HUES6 (cell line): Measurements from ENCODE around the gene MKLN1.
"Not testable (repeated sequence)": the region's sequence is repeated elsewhere in the genome, so short reads cannot be mapped to it uniquely, and the experiment has no call there.

Source experiments
- H3K27ac ChIP-seq: 2 replicates; pipeline ENCODE4 v1.7.0; 2013; ENCODE audit warnings: low read depth, mild to moderate bottlenecking, low read length, inconsistent platforms
- H3K27me3 ChIP-seq: 2 replicates; pipeline ENCODE4 v1.6.1; 2013; ENCODE audit warnings: low read length; ENCODE audit not compliant: control insufficient read depth, insufficient read depth
- H3K36me3 ChIP-seq: 2 replicates; pipeline ENCODE4 v1.6.1; 2013; ENCODE audit warnings: low read length; ENCODE audit not compliant: control insufficient read depth, insufficient read depth
- H3K4me1 ChIP-seq: 2 replicates; pipeline ENCODE4 v1.6.1; 2013; ENCODE audit warnings: low read length; ENCODE audit not compliant: control insufficient read depth, insufficient read depth
- H3K4me3 ChIP-seq: 2 replicates; pipeline ENCODE4 v1.5.1; 2013; ENCODE audit warnings: low read depth, low read length
- H3K9ac ChIP-seq: one replicate; pipeline ENCODE4 v1.6.1; 2013; ENCODE audit warnings: mild to moderate bottlenecking, low read length
- H3K9me3 ChIP-seq: 2 replicates; pipeline ENCODE4 v1.6.1; 2013; ENCODE audit warnings: low read depth, low read length; ENCODE audit not compliant: control insufficient read depth, insufficient read depth

The MKLN1 gene

GRCh38 chr7:131298608-131298992 is 29.1 kb upstream of the MKLN1 start:
- Histone ChIP-seq H3K27me3 (no peaks in the 10 kb centered on the region), H3K9me3 (no peaks in the 10 kb centered on the region), H3K9ac (no peak overlapping the region), H3K4me3 (no peak overlapping the region), H3K36me3 (no peaks in the 10 kb centered on the region), H3K4me1 (peaks cover 10% of the 10 kb centered on the region), H3K27ac (no peak overlapping the region)

GRCh38 chr7:131299074-131299473 is 28.6 kb upstream of the MKLN1 start:
- Histone ChIP-seq H3K27me3 (no peaks in the 10 kb centered on the region), H3K9me3 (no peaks in the 10 kb centered on the region), H3K27ac (no peak overlapping the region), H3K4me1 (peaks cover 10% of the 10 kb centered on the region), H3K36me3 (no peaks in the 10 kb centered on the region), H3K4me3 (no peak overlapping the region), H3K9ac (no peak overlapping the region)

GRCh38 chr7:131300078-131300477 is 27.6 kb upstream of the MKLN1 start:
- Histone ChIP-seq H3K4me1 (peaks cover 10% of the 10 kb centered on the region), H3K36me3 (no peaks in the 10 kb centered on the region)

GRCh38 chr7:131300572-131301466 is 26.9 kb upstream of the MKLN1 start:
- Histone ChIP-seq H3K27ac (no peak overlapping the region), H3K4me3 (no peak overlapping the region)

More at GRCh38 chr7:131300078-131300477, 27.6 kb upstream of the MKLN1 start:
- H3K27ac ChIP-seq, result no peak overlapping the region
- no peaks in the 10 kb centered on the region for H3K27me3 ChIP-seq
- no peak overlapping the region for H3K9ac ChIP-seq
- no peaks in the 10 kb centered on the region for H3K9me3 ChIP-seq
- H3K4me3 ChIP-seq, result no peak overlapping the region

GRCh38 chr7:131302446-131302845 is 25.2 kb upstream of the MKLN1 start:
- H3K27me3 ChIP-seq, result no peaks in the 10 kb centered on the region
- no peak overlapping the region for H3K4me3 ChIP-seq
- no peak overlapping the region for H3K27ac ChIP-seq
- no peak overlapping the region for H3K9ac ChIP-seq
- H3K9me3 ChIP-seq, result peaks cover 22% of the 10 kb centered on the region
- H3K36me3 ChIP-seq, result no peaks in the 10 kb centered on the region
- H3K4me1 ChIP-seq, result peaks cover 10% of the 10 kb centered on the region

More at GRCh38 chr7:131300572-131301466, 26.9 kb upstream of the MKLN1 start:
- H3K9me3 ChIP-seq, result peaks cover 6% of the 10 kb centered on the region
- H3K4me1 ChIP-seq, result peaks cover 10% of the 10 kb centered on the region
- H3K36me3 ChIP-seq, result no peaks in the 10 kb centered on the region
- H3K9ac ChIP-seq, result no peak overlapping the region
- no peaks in the 10 kb centered on the region for H3K27me3 ChIP-seq

GRCh38 chr7:131302876-131303707 is 24.6 kb upstream of the MKLN1 start:
- peaks cover 10% of the 10 kb centered on the region for H3K4me1 ChIP-seq
- peaks cover 28% of the 10 kb centered on the region for H3K9me3 ChIP-seq
- H3K27ac ChIP-seq, result no peak overlapping the region
- H3K4me3 ChIP-seq, result no peak overlapping the region
- H3K9ac ChIP-seq, result no peak overlapping the region
- H3K27me3 ChIP-seq, result no peaks in the 10 kb centered on the region
- H3K36me3 ChIP-seq, result no peaks in the 10 kb centered on the region

GRCh38 chr7:131305152-131305551 is 22.5 kb upstream of the MKLN1 start:
- no peak overlapping the region for H3K4me3 ChIP-seq
- H3K9ac ChIP-seq, result no peak overlapping the region
- H3K36me3 ChIP-seq, result no peaks in the 10 kb centered on the region
- peaks cover 36% of the 10 kb centered on the region for H3K9me3 ChIP-seq
- peaks cover 10% of the 10 kb centered on the region for H3K4me1 ChIP-seq
- no peak overlapping the region for H3K27ac ChIP-seq
- H3K27me3 ChIP-seq, result no peaks in the 10 kb centered on the region

- H3K9me3 ChIP-seq, result peaks cover 44% of the 10 kb centered on the region
- H3K27ac ChIP-seq, H3K4me3 ChIP-seq, H3K36me3 ChIP-seq, H3K27me3 ChIP-seq, H3K4me1 ChIP-seq, H3K9ac ChIP-seq: not testable (repeated sequence)
Observed at GRCh38 chr7:131306041-131306440, 21.6 kb upstream of the MKLN1 start.

- Histone ChIP-seq H3K9me3 (peaks cover 51% of the 10 kb centered on the region), H3K4me1 (no peaks in the 10 kb centered on the region), H3K36me3 (no peaks in the 10 kb centered on the region), H3K4me3 (no peak overlapping the region), H3K9ac (no peak overlapping the region), H3K27me3 (no peaks in the 10 kb centered on the region), H3K27ac (no peak overlapping the region)
Observed at GRCh38 chr7:131306777-131307176, 20.9 kb upstream of the MKLN1 start.

GRCh38 chr7:131307627-131308026 is 20.0 kb upstream of the MKLN1 start:
- H3K27ac ChIP-seq, result no peak overlapping the region
- H3K36me3 ChIP-seq, result no peaks in the 10 kb centered on the region
- no peaks in the 10 kb centered on the region for H3K27me3 ChIP-seq

GRCh38 chr7:131312838-131313237 is 14.8 kb upstream of the MKLN1 start:
- Histone ChIP-seq H3K27ac (no peak overlapping the region), H3K4me3 (no peak overlapping the region), H3K9ac (no peak overlapping the region), H3K36me3 (no peaks in the 10 kb centered on the region), H3K27me3 (no peaks in the 10 kb centered on the region), H3K9me3 (peaks cover 33% of the 10 kb centered on the region), H3K4me1 (no peaks in the 10 kb centered on the region)

More at GRCh38 chr7:131307627-131308026, 20.0 kb upstream of the MKLN1 start:
- Histone ChIP-seq H3K4me1 (no peaks in the 10 kb centered on the region), H3K9ac (no peak overlapping the region), H3K4me3 (no peak overlapping the region), H3K9me3 (peaks cover 52% of the 10 kb centered on the region)
